Common myeloid progenitor, CD34-positive (primary cell): ENCODE measurements around the gene LPCAT2.

Source experiments
- CTCF ChIA-PET: fragments of 350-600 bp; sonication (Branson Sonifier 250); formaldehyde crosslinking; loops from one replicate; lab custom pipeline; 2021; ENCODE audit warnings: antibody characterized with exemption; lab: Charles Lee
- POLR2A ChIA-PET: fragments of 350-600 bp; sonication (Branson Sonifier 250); formaldehyde crosslinking; loops from one replicate; lab custom pipeline; 2021; ENCODE audit warnings: antibody characterized with exemption; lab: Charles Lee
- DNase-seq, 3 donors: peaks; one replicate each; pipeline versions ENCODE4 v3.0.0 to v3.0.0-alpha.2; 2013
- H3K27ac ChIP-seq, 2 experiments: 1 replicate in 1 of 2; 2 replicates in 1 of 2; pipeline ENCODE4 v1.7.0; 2013; ENCODE audit warnings: inconsistent platforms in 2 of 2, low read length in 2 of 2, mild to moderate bottlenecking in 2 of 2, low read depth in 1 of 2, moderate library complexity in 1 of 2; ENCODE audit not compliant: severe bottlenecking in 2 of 2, insufficient read depth in 1 of 2, poor library complexity in 1 of 2
- H3K27me3 ChIP-seq, 5 experiments: replicated peaks in 2 of 5; 1 replicate in 3 of 5; 2 replicates in 2 of 5; pipeline versions ENCODE4 v1.6.1 to v1.7.0; 2013; ENCODE audit warnings: low read length in 4 of 5, mild to moderate bottlenecking in 2 of 5, moderate library complexity in 2 of 5, inconsistent platforms in 1 of 5; ENCODE audit not compliant: insufficient read depth in 5 of 5, control insufficient read depth in 4 of 5
- H3K36me3 ChIP-seq, 4 experiments: 1 replicate in 2 of 4; 2 replicates in 2 of 4; pipeline versions ENCODE4 v1.6.1 to v1.7.0; 2013; ENCODE audit warnings: low read length in 3 of 4, control low read depth in 1 of 4, mild to moderate bottlenecking in 1 of 4; ENCODE audit not compliant: control insufficient read depth in 4 of 4, insufficient read depth in 4 of 4
- H3K4me1 ChIP-seq, 4 experiments: 1 replicate in 3 of 4; 2 replicates in 1 of 4; pipeline versions ENCODE4 v1.6.1 to v1.7.1; 2013; ENCODE audit warnings: low read length in 3 of 4, mild to moderate bottlenecking in 3 of 4, control low read depth in 1 of 4, inconsistent platforms in 1 of 4, moderate library complexity in 1 of 4; ENCODE audit not compliant: control insufficient read depth in 4 of 4, insufficient read depth in 4 of 4; ENCODE audit errors: control extremely low read depth in 1 of 4
- H3K4me3 ChIP-seq, 7 experiments: 1 replicate in 4 of 7; 2 replicates in 3 of 7; pipeline versions ENCODE4 v1.5.1 to v1.7.0; 2013; ENCODE audit warnings: mild to moderate bottlenecking in 7 of 7, low read length in 6 of 7, moderate library complexity in 6 of 7, inconsistent platforms in 2 of 7, low read depth in 2 of 7, control low read depth in 1 of 7; ENCODE audit not compliant: insufficient read depth in 4 of 7, control insufficient read depth in 1 of 7; ENCODE audit errors: extremely low read depth in 1 of 7
- H3K9me3 ChIP-seq, 5 experiments: 1 replicate in 4 of 5; 2 replicates in 1 of 5; pipeline versions ENCODE4 v1.6.1 to v1.7.1; 2013; ENCODE audit warnings: low read length in 4 of 5, mild to moderate bottlenecking in 2 of 5, inconsistent platforms in 1 of 5, low read depth in 1 of 5, moderate library complexity in 1 of 5; ENCODE audit not compliant: control insufficient read depth in 4 of 5, insufficient read depth in 2 of 5; ENCODE audit errors: control extremely low read depth in 1 of 5
- WGBS: methylation state at CpG from one replicate; pipeline ENCODE4 v1.1.5; 2013; ENCODE audit not compliant: insufficient coverage; 5-methylcytosine and 5-hydroxymethylcytosine counted together

The LPCAT2 gene

GRCh38 chr16:55475919-55476318 lies 33.0 kb upstream of the LPCAT2 start:
- Histone ChIP-seq H3K4me1 (peaks cover 0 to 23% (median 20%) of the 10 kb centered on the region in 4 experiments), H3K4me3 (no peak overlapping the region), H3K9me3 (no peaks in the 10 kb centered on the region), H3K36me3 (no peaks in the 10 kb centered on the region), H3K27ac (no peak overlapping the region), H3K27me3 (peaks cover 0 to 14% (median 0%) of the 10 kb centered on the region in 5 experiments)
- WGBS: 90% methylated on average over 3 of the region's 5 CpGs
- ChIA-PET CTCF (interaction anchor here (1.1 to 2.2 kb wide), 3 partner anchors 10 to 226 kb away, joined by 3 to 21 read pairs (median 4); no protein-coding TSS in a partner anchor), POLR2A (no interaction called here)
- DNase-seq: no peak

DNA sequence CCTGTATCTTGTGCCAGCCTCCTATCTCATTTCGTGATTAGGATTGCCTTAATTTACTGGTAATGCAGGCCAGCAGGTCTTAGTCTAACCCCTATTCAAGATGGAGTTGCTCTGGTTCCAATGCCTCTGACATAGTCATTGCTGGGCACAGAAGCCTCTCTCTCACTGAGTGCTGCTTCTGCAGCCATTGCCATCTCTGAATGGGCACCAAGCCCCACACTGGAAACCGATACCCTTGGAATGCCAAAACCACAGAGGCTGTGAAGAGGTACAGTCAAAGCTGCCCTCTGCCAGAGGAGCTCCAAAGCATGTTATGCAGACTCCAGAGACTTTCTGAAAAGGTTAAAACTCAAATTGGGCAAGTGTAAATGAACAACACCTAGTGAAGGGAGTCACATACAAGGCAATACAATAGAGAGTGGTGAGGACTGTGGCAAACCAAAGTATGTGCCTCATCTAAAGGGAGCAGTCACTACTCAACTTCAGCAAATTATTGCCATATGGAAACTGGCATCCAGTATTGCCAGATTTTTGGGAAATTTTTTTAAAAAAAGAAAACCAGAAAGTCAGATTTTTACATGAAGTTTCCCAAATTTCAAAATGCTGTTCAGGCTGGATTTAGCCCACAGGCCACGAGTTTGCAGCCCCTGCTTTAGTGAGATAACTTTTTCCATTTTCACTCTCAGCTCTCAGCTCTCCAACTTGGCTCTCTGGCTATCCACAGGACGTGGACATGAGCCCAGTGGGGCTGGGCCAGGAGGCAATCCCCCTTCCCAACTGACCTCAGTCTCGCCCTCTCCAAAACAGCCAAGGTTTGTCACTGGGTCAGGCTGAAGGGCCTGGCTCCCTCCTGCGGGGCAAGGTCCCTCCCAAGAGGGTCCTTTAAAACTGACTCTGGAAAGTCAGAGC lies 32.0 kb upstream of the LPCAT2 start:
- peaks cover 0 to 14% (median 0%) of the 10 kb centered on the region in 5 experiments for H3K27me3 ChIP-seq
- WGBS: 94% methylated on average over 6 of the region's 6 CpGs
- CTCF ChIA-PET: interaction anchor here (0.8 to 2.2 kb wide), 6 partner anchors 9 to 234 kb away, joined by 3 to 21 read pairs (median 4); no protein-coding TSS in a partner anchor
- peaks cover 0 to 27% (median 21%) of the 10 kb centered on the region in 4 experiments for H3K4me1 ChIP-seq
- H3K36me3 ChIP-seq: no peaks in the 10 kb centered on the region
- no peak for DNase-seq
- H3K27ac ChIP-seq: no peak overlapping the region
- POLR2A ChIA-PET: no interaction called here
- H3K9me3 ChIP-seq: no peaks in the 10 kb centered on the region
- H3K4me3 ChIP-seq: no peak overlapping the region

- POLR2A ChIA-PET: no interaction called here
- WGBS: 100% methylated on average over 2 of the region's 3 CpGs
Measured at GRCh38 chr16:55477736-55478135, 31.1 kb upstream of the LPCAT2 start.

DNA sequence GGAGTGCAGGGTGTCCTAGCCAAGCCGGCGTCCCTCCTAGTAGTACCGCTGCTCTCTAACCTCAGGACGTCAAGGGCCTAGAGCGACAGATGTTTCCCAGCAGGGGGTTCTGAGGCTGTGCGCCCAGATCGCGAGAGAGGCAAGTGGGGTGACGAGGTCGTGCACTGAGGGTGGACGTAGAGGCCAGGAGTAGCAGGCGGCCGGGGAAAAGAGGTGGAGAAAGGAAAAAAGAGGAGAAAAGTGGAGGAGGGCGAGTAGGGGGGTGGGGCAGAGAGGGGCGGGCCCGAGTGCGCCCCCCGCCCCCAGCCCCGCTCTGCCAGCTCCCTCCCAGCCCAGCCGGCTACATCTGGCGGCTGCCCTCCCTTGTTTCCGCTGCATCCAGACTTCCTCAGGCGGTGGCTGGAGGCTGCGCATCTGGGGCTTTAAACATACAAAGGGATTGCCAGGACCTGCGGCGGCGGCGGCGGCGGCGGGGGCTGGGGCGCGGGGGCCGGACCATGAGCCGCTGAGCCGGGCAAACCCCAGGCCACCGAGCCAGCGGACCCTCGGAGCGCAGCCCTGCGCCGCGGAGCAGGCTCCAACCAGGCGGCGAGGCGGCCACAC lies 29.9 kb upstream of the LPCAT2 start, which contains the start of gene MMP2:
Gene MMP2, plus strand, starts transcription at position 372 of the 603 bp plus-strand sequence. CDS start 282 bp downstream, outside the sequence.
- under 1% methylated on average over 35 of the region's 46 CpGs for WGBS

More at GRCh38 chr16:55477736-55478135, 31.1 kb upstream of the LPCAT2 start:
- Histone ChIP-seq H3K9me3 (no peaks in the 10 kb centered on the region), H3K36me3 (peaks cover 0 to 2% (median 0%) of the 10 kb centered on the region in 4 experiments), H3K4me3 (no peak overlapping the region), H3K27me3 (peaks cover 0 to 12% (median 0%) of the 10 kb centered on the region in 5 experiments), H3K4me1 (peaks cover 0 to 27% (median 21%) of the 10 kb centered on the region in 4 experiments), H3K27ac (no peak overlapping the region)
- DNase-seq: no peak
- CTCF ChIA-PET: interaction anchor here (0.8 to 2.2 kb wide), 4 partner anchors 10 to 233 kb away, joined by 3 to 21 read pairs (median 5); no protein-coding TSS in a partner anchor

DNA sequence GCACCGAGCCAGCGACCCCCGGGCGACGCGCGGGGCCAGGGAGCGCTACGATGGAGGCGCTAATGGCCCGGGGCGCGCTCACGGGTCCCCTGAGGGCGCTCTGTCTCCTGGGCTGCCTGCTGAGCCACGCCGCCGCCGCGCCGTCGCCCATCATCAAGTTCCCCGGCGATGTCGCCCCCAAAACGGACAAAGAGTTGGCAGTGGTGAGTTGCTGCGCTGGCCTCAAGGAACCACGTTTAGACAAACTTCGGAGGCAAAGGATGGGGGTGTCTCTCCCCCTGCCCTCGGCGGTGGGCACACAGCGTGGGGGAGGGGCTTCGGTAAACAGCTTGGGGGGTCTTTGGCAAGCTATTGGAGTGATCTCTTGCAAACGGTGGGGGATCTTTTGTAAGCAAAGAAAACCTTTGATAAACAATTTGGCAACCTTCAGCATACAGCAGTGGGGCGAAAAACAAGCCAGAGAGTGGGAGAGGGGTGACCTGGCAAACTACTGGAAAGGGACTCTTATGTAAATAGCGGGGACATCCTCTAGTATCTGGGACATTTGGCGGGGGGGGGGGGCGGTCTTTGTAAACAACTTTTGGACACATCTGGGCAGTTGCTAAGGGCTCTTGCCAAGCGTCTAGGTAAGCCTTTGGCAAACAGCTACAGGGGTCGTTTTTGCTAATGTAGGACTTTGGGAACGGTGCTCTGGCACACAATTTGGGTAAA lies 29.3 kb upstream of the LPCAT2 start:
- peaks cover 0 to 12% (median 0%) of the 10 kb centered on the region in 5 experiments for H3K27me3 ChIP-seq
- H3K4me1 ChIP-seq: peaks cover 0 to 27% (median 21%) of the 10 kb centered on the region in 4 experiments
- H3K4me3 ChIP-seq: peak overlapping the region; percentile 34 to 81 (median 69)
- no peaks in the 10 kb centered on the region for H3K9me3 ChIP-seq
- ChIA-PET POLR2A (interaction anchor here (0.7 to 1.1 kb wide), 2 partner anchors 8 to 20 kb away, joined by 3 read pairs; no protein-coding TSS in a partner anchor), CTCF (interaction anchor here (0.7 to 2.0 kb wide), 6 partner anchors 13 to 63 kb away, joined by 3 to 15 read pairs (median 4); no protein-coding TSS in a partner anchor)
- no peak overlapping the region for H3K27ac ChIP-seq
- DNase-seq: peak in 2 of 3 donors; percentile 21 to 58
- 1% methylated on average over 34 of the region's 41 CpGs for WGBS
- peaks cover 0 to 20% (median 3%) of the 10 kb centered on the region in 4 experiments for H3K36me3 ChIP-seq

More for the DNA sequence above, 29.9 kb upstream of the LPCAT2 start, which contains the start of gene MMP2:
- POLR2A ChIA-PET: no interaction called here
- H3K27me3 ChIP-seq: peaks cover 0 to 12% (median 0%) of the 10 kb centered on the region in 5 experiments
- H3K4me3 ChIP-seq: peak within 1 kb of the TSS; percentile 34 to 81 (median 69)
- H3K27ac ChIP-seq: no peak within 1 kb of the TSS
- peaks cover 0 to 27% (median 21%) of the 10 kb centered on the region in 4 experiments for H3K4me1 ChIP-seq
- CTCF ChIA-PET: interaction anchor here (1.2 kb wide), 1 partner anchor 20 kb away, joined by 3 read pairs; no protein-coding TSS in a partner anchor
- DNase-seq: peak; percentile 35 to 85 (median 74)
- no peaks in the 10 kb centered on the region for H3K9me3 ChIP-seq
- peaks cover 0 to 14% (median under 1%) of the 10 kb centered on the region in 4 experiments for H3K36me3 ChIP-seq

- DNase-seq: peak in 2 of 3 donors; percentile 31 to 50
Measured at GRCh38 chr16:55480228-55480655, 28.6 kb upstream of the LPCAT2 start.

More at GRCh38 chr16:55480228-55480655, 28.6 kb upstream of the LPCAT2 start:
- peak overlapping the region in 6 of 7 experiments; percentile 34 to 81 (median 72) for H3K4me3 ChIP-seq
- WGBS: 0% methylated on average over 25 of the region's 25 CpGs
- ChIA-PET CTCF (interaction anchor here (0.7 to 3.8 kb wide), 8 partner anchors 12 to 222 kb away, joined by 3 to 15 read pairs (median 4); no protein-coding TSS in a partner anchor), POLR2A (interaction anchor here (0.7 to 1.1 kb wide), 2 partner anchors 8 to 19 kb away, joined by 3 read pairs; no protein-coding TSS in a partner anchor)
- H3K27ac ChIP-seq: no peak overlapping the region
- H3K9me3 ChIP-seq: no peaks in the 10 kb centered on the region
- peaks cover 0 to 12% (median 0%) of the 10 kb centered on the region in 5 experiments for H3K27me3 ChIP-seq
- H3K36me3 ChIP-seq: peaks cover 0 to 27% (median 6%) of the 10 kb centered on the region in 4 experiments
- peaks cover 0 to 27% (median 21%) of the 10 kb centered on the region in 4 experiments for H3K4me1 ChIP-seq
